ENCODE results near the gene MRGPRD.

MRGPRD gene

GRCh38 chr11:68942095-68942620 lies 38.6 kb downstream of the MRGPRD start:
- DNase-seq, result no peak

GRCh38 chr11:68941324-68942094 lies 39.3 kb downstream of the MRGPRD start:
- no peak for DNase-seq

GRCh38 chr11:68940651-68941323 lies 40.0 kb downstream of the MRGPRD start:
- DNase-seq, result no peak

GRCh38 chr11:68939583-68940555 lies 40.9 kb downstream of the MRGPRD start:
- DNase-seq, result no peak

GRCh38 chr11:68938816-68939582 lies 41.8 kb downstream of the MRGPRD start:
- no peak for DNase-seq

GRCh38 chr11:68938088-68938487 lies 42.7 kb downstream of the MRGPRD start:
- DNase-seq, result no peak

- no peak for DNase-seq
Observed at GRCh38 chr11:68936676-68937620, 43.8 kb downstream of the MRGPRD start.

GRCh38 chr11:68936358-68936636 lies 44.5 kb downstream of the MRGPRD start:
- DNase-seq, result no peak

GRCh38 chr11:68935516-68936357 lies 45.0 kb downstream of the MRGPRD start:
- DNase-seq, result no peak

- DNase-seq, result no peak
Observed at GRCh38 chr11:68935066-68935465, 45.7 kb downstream of the MRGPRD start.

GRCh38 chr11:68934666-68935065 lies 46.1 kb downstream of the MRGPRD start:
- no peak for DNase-seq

GRCh38 chr11:68934321-68934645 lies 46.5 kb downstream of the MRGPRD start:
- DNase-seq, result no peak

GRCh38 chr11:68933605-68934320 lies 47.0 kb downstream of the MRGPRD start:
- no peak for DNase-seq

GRCh38 chr11:68932933-68933577 lies 47.7 kb downstream of the MRGPRD start:
- no peak for DNase-seq

GRCh38 chr11:68932358-68932757 lies 48.4 kb downstream of the MRGPRD start:
- no peak for DNase-seq

GRCh38 chr11:68931911-68932310 lies 48.9 kb downstream of the MRGPRD start:
- DNase-seq, result no peak

GRCh38 chr11:68930991-68931855 lies 49.6 kb downstream of the MRGPRD start:
- DNase-seq, result no peak

Measured in DMS53 (cell line).